GM18499 (cell line): ENCODE data around the gene TMTC3.

ENCODE experiments used
- ATAC-seq: cut with Tn5 transposase; IDR thresholded peaks from one replicate; pipeline ENCODE4 v1.9.1; 2021; ENCODE audit warnings: moderate number of reproducible peaks; ENCODE audit not compliant: insufficient read depth, unreplicated experiment

Gene TMTC3

DNA sequence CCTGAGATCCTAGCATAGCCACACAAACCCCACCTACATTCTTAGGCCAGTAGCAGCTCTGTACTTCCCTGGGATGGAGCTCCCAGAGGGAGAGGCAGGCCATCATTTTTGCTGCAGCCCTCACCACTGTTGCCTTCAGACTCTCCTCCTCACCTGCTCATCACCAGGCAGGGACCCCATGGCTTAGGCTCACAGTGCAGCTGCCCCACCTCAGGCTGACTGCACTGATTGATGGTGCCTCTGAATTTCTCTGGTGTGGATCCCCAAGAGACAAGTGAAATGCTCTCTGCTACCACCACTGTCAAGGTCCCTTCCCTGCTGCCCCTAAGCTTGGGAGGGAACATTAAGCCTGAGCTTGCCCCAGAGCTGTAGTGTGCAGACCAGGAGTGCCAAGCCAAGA is 76.2 kb downstream of the TMTC3 start:
- ATAC-seq = no peak

DNA sequence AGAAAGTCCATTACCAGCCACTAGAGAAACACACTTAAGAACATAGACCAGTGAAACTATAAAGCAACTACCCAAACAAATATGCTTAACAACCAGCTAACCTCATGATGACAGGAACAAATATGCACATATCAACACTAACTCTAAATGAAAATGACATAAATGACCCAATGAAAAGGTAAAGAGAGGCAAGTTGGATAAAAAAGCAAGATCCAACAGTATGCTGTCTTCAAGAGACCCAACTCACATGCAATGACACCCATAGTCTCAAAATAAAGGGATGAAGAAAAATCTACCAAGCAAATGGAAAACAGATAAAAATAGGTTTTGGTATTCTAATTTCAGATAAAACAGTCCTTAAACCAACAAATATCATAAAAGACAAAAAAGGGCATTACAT is 77.8 kb downstream of the TMTC3 start:
- no peak for ATAC-seq

DNA sequence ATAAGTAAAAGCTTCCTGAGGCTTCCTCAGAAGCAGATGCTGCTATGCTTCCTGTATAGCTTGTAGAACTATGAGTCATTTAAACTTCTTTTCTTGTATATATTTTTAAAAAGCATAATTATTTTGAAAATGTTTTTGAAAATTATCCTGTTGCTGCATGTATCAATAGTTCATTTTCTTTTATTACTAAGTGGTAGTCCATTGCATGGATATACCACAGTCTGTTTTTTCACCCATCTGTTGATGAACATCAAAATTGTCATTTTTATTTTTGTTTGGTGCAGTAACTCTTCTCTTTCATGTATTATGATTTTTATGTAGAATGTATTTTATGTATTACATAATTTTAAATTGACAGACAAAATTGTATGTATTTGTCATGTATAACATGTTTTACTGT is 81.4 kb downstream of the TMTC3 start:
- no peak for ATAC-seq

DNA sequence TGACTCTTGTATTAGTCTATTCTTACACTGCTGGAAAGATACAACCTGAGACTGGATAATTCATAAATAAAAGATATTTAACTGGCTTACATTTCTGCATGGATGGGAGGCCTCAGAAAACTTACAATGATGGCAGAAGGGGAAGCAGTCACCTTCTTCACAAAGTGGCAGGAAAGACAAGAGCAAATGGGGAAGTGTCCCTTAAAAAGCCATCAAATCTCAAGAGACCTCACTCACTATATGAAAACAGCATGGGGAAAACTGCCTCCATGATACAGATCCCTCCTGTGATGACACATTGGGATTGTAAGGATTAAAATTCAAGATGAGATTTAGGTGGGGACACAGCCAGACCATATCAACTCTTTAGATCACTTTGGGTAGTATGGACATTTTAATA is 83.7 kb downstream of the TMTC3 start:
- no peak for ATAC-seq

GRCh38 chr12:88227263-88227662 is 85.2 kb downstream of the TMTC3 start:
- no peak for ATAC-seq

- ATAC-seq = no peak
These were observed 85.8 kb downstream of the TMTC3 start for GRCh38 chr12:88227871-88228270.

DNA sequence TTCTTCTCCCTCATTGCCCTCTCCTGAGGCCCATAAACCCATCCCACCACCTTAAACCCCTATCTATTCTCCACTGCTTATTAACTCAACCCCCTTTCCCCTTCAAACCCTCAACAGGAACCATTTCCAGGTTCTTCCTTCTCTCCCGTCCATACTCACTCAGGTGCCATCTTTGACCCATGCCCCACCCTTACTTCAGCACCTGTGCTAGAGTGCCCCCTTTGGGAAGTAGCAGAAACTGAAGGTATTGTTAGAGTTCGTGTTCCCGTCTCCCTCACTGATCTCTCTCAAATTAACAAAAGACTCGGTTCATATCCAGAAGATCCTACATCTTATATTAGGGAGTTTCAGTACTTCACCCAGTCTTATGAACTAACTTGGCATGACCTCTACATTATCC is 86.6 kb downstream of the TMTC3 start:
- ATAC-seq = no peak

GRCh38 chr12:88230271-88230670 is 88.2 kb downstream of the TMTC3 start:
- ATAC-seq = no peak

DNA sequence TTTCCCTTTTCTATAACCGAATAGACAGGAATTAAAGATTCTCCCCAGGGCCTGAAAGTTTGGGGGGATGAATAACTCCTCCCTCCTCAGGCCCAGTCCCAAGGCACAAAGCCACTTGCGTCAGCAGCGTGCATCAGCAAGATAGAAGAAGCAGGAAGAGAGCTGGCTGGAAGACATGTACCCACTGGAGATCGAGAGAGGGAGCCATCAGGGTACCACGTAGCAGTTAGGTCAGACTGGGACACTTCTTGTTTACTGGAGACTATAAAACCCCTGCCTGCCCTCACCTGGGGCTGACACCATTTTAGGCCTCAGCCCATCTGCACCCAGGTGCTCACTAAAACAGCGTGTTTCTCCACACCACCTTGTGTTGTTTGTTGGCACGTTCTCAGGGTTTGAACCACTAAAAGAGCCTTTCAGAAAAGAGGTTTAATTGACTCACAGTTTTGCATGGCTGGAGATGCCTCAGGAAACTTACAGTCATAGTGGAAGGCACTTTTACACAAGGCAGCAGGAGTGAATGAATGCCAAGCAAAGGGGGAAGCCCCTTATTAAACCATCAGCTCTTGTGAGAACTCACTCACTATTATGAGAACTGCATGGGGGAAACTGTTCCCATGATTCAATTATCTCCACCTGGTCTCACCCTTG is 93.2 kb downstream of the TMTC3 start:
- ATAC-seq = peak; percentile 57

DNA sequence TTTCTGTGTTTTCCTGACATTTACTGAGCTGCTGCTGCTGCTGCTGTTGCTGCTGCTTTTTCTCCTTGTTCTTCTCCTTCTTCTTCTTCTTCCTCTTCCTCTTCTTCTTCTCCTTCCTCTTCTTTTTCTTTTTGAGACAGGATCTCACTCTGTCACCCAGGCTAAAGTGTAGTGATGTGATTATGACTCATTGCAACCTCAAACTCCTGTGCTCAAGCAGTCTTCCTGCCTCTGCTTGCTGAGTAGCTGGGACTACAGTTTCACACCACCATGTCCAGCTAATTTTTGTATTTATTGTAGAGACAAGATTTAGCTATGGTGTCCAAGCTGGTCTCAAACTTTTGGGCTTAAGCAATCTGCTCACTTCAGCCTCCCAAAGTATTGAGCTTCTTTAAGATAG is 95.8 kb downstream of the TMTC3 start:
- ATAC-seq = no peak

DNA sequence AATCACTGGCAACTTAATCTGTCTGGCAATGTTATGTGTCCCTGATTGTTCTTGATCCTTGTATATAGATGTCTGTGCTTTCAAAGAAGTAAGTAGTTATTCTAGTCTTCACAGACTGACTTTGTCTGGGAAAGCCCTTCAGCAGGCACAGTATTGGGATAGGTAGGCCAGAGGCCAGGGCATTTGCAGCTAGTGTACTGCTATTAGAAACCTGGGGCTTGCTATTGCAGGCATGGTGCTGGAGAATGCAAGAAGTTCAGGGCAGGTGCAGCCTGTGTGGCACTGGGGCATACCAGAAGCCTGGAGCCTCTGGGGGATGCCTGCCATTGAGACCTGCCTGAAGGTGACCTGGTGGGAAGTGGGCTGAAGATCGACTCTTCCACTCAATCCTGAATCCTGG is 96.3 kb downstream of the TMTC3 start:
- ATAC-seq = no peak

DNA sequence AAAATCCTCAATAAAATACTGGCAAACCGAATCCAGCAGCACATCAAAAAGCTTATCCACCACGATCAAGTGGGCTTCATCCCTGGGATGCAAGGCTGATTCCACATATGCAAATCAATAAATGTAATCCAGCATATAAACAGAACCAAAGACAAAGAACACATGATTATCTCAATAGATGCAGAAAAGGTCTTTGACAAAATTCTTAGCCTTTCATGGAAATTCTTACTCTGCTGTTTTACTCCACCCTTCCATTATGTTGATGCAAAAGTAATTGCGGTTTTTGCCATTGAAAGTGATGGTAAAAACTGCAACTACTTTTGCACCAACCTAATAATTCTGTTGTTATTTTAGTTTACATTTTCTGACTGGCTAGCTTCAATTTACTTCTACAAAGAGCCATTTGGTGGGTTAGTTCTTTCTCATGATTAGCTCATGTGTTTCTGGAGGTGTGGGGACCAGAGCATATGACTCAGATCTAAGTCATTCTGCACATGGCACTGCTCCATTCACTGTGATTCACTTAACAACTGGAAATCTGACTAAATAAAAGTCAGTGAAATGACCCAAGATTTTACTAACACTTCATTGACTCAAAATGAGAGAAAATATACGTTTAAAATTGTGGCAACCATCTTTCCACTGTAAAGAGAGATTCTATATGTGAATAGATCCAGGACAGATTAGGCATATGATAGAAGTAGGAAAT is 99.9 kb downstream of the TMTC3 start:
- no peak for ATAC-seq

- ATAC-seq = no peak
These were observed 100.4 kb downstream of the TMTC3 start for GRCh38 chr12:88242571-88242925.

- no peak for ATAC-seq
These were observed 100.8 kb downstream of the TMTC3 start for GRCh38 chr12:88242939-88243338.

DNA sequence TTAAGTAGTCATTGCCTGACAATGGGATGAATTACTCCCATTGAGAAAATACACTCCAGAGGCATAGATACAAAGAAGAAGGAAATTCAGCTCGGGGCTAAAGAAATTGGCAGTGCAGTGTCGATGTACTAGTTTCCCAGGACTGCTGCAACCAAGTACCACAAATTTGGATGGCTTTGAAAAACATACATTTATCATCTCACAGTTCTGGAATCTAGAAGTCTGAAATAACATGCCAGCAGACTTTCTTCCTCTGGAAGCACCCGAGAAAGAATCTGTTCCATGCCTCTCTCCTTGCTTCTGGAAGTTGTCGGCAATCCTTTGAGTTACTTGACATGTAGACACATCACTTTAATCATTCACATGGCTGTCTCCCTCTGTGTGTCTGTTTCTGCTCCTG is 101.9 kb downstream of the TMTC3 start:
- no peak for ATAC-seq

- ATAC-seq = no peak
These were observed 103.8 kb downstream of the TMTC3 start for GRCh38 chr12:88245905-88246304.

- no peak for ATAC-seq
These were observed 105.1 kb downstream of the TMTC3 start for GRCh38 chr12:88247241-88247643.

GRCh38 chr12:88248606-88249005 is 106.5 kb downstream of the TMTC3 start:
- ATAC-seq = no peak
